Uterus (tissue), 2 donors: ENCODE measurements around the gene DNAJA1.

Experiments
- POLR2A ChIP-seq, 2 donors: fragments of 450-650 bp; IDR thresholded peaks; one replicate each; pipeline ENCODE4 v1.6.1; 2016; ENCODE audit warnings: antibody characterized with exemption in 2 of 2, mild to moderate bottlenecking in 1 of 2, moderate library complexity in 1 of 2
- TF ChIP-seq, protein P1 (sequence below), 4 experiments: fragments of 200-600 bp in 2 of 4; fragments of 450-650 bp in 2 of 4; sonication (generic) in 2 of 4; IDR thresholded peaks; one replicate each; pipeline ENCODE4 v1.5.1; 2016 to 2019; ENCODE audit warnings: antibody characterized with exemption in 4 of 4, mild to moderate bottlenecking in 2 of 4, moderate library complexity in 1 of 4

DNA sequence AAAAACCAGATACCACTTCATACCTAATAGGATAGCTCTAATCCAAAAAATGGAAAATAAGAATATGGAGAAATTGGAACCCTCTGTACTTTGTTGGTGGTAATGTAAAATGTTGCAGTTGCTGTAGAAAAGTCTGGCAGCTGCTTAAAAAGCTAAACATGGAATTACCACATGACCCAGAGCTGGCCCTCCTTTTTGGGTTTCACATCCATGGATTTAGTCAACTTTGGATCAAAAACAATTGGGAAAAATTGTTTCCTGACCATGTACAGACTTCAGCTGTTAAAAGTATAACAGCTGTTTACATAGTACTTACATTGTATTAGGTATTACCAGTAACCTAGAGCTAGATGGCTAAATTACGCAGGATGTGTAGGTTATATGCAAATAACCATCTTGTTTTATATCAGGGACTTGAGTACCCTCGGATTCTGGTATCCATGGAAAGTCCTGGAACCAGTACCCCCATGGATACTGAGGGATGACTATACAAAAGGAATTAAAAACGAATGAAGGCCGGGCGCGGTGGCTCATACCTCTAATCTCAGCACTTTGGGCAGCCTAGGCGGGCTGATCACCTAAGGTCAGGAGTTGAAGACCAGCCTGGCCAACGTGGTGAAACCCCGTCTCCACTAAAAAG lies 15.8 kb downstream of the DNAJA1 start:
- TF ChIP-seq, protein P1, sequence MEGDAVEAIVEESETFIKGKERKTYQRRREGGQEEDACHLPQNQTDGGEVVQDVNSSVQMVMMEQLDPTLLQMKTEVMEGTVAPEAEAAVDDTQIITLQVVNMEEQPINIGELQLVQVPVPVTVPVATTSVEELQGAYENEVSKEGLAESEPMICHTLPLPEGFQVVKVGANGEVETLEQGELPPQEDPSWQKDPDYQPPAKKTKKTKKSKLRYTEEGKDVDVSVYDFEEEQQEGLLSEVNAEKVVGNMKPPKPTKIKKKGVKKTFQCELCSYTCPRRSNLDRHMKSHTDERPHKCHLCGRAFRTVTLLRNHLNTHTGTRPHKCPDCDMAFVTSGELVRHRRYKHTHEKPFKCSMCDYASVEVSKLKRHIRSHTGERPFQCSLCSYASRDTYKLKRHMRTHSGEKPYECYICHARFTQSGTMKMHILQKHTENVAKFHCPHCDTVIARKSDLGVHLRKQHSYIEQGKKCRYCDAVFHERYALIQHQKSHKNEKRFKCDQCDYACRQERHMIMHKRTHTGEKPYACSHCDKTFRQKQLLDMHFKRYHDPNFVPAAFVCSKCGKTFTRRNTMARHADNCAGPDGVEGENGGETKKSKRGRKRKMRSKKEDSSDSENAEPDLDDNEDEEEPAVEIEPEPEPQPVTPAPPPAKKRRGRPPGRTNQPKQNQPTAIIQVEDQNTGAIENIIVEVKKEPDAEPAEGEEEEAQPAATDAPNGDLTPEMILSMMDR (IDR thresholded peaks at IDR 0.05) = no peak
- no peak for TF ChIP-seq POLR2A (IDR thresholded peaks at IDR 0.05)
